PC-3 (cell line): ENCODE data around the gene UGT2A1.

Experiments used
- EZH2 ChIP-seq: fragments of 300-600 bp; sonication (generic); IDR thresholded peaks from one replicate; pipeline ENCODE4 v1.6.1; 2017; ENCODE audit warnings: antibody characterized with exemption, mild to moderate bottlenecking, low read length; ENCODE audit not compliant: unreplicated experiment
- TF ChIP-seq, protein P1 (sequence below): fragments of 300-600 bp; sonication (generic); conservative IDR thresholded peaks from 2 replicates; pipeline ENCODE4 v1.5.1; 2017; ENCODE audit warnings: antibody characterized with exemption, low read depth, mild to moderate bottlenecking, low read length

DNA sequence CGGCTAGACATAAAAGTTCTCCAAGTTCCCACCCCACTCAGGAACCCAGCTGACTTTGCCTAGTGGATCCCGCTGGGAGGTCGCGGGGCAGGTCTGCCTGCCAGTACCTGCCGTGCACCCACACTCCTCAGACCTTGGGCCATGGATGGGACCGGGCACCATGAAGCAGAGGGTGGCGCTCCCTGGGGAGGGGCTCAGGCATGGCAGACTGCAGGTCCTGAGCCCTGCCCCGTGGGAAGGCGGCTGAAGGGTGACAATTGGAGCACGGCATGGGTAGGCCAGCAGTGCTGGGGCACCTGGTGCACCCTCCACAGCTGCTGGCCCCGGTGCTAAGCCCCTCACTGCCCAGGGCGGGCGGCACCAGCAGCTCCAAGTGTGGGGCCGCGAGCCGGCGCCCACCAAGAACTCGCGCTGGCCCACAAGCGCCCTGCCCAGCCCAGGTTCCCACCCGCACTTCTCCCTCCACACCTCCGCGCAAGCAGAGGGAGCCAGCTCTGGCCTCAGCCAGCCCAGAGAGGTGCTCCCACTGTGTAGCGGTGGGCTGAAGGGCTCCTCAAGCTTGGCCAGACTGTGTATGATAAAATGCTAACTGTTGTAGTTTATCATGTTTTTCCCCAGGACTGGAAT, 76.7 kb downstream of the UGT2A1 start:
- TF ChIP-seq, protein P1, sequence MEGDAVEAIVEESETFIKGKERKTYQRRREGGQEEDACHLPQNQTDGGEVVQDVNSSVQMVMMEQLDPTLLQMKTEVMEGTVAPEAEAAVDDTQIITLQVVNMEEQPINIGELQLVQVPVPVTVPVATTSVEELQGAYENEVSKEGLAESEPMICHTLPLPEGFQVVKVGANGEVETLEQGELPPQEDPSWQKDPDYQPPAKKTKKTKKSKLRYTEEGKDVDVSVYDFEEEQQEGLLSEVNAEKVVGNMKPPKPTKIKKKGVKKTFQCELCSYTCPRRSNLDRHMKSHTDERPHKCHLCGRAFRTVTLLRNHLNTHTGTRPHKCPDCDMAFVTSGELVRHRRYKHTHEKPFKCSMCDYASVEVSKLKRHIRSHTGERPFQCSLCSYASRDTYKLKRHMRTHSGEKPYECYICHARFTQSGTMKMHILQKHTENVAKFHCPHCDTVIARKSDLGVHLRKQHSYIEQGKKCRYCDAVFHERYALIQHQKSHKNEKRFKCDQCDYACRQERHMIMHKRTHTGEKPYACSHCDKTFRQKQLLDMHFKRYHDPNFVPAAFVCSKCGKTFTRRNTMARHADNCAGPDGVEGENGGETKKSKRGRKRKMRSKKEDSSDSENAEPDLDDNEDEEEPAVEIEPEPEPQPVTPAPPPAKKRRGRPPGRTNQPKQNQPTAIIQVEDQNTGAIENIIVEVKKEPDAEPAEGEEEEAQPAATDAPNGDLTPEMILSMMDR = no peak
- no peak for TF ChIP-seq EZH2
